ENCODE measurements around the gene CELF2. TPM values are rescaled to one million over a fixed set of nuclear protein-coding genes. Genes with fewer than 3 reads are reported as not detected.

The CELF2 gene
- total RNA-seq, 2 donors from 2014 or later: 30.2 to 34.4 TPM

DNA sequence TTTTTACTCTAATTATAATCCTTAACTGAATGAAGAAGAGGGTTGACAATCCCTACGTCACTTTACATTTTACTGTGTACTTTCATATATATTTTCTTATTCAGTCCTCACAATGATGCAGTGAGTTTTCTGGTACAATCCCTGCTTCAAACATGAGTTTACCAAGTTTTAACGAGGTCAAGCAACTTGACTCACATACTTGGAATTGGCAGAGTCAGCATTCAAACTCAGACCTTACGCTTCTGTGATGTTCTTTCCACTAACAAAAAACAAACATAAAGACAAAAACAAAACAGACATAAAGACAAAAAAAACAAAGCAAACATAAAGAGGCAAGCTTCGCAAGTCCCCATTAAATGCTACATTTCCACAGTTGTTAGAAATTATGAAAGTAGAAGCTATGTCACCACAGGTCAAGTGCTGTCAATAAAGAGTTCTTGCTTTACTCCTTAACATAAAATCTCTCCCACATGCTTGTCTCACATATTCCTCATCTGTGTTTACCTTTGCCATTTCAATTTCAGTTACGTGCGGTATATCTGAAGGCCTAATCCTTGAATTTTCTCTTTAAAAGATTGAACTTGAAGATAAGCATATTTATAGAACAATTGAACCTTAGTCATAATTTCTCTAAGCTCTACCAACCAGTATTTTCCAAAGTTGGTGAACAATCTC is 217.3 kb downstream of the CELF2 start:
- intact Hi-C loops (cut with DNase I): no loop called here
- Histone ChIP-seq H3K4me1 (no peaks in the 10 kb centered on the region), H3K27me3 (no peaks in the 10 kb centered on the region), H3K9me3 (no peaks in the 10 kb centered on the region), H3K27ac (no peak overlapping the region), H3K36me3 (no peaks in the 10 kb centered on the region), H3K9ac (ENCODE audit: low read depth in 2 of 2, low read length in 2 of 2) (no peak overlapping the region), H3K4me3 (no peak overlapping the region)
- no peak for DNase-seq
- TF ChIP-seq, protein P1, sequence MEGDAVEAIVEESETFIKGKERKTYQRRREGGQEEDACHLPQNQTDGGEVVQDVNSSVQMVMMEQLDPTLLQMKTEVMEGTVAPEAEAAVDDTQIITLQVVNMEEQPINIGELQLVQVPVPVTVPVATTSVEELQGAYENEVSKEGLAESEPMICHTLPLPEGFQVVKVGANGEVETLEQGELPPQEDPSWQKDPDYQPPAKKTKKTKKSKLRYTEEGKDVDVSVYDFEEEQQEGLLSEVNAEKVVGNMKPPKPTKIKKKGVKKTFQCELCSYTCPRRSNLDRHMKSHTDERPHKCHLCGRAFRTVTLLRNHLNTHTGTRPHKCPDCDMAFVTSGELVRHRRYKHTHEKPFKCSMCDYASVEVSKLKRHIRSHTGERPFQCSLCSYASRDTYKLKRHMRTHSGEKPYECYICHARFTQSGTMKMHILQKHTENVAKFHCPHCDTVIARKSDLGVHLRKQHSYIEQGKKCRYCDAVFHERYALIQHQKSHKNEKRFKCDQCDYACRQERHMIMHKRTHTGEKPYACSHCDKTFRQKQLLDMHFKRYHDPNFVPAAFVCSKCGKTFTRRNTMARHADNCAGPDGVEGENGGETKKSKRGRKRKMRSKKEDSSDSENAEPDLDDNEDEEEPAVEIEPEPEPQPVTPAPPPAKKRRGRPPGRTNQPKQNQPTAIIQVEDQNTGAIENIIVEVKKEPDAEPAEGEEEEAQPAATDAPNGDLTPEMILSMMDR (IDR thresholded peaks at IDR 0.05): no peak

DNA sequence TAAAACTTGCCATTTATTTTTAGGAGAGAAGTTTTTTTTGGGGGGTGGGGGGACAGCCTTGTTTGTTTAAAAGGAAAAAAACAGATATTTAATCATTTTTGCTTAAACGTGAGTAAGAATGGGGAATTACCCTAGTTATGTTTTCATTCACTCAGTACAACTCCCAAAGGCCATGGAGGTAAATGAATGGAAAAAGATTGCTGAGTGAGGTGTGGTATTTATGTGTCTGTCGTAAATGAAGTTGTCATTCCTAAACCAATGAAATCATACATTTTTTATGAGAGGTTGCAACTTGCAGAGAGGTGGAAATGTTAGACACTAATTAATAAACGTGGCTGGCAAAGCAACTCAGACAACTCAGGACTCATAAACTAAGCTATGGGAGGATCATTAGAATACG is 218.1 kb downstream of the CELF2 start:
- Histone ChIP-seq H3K9me3 (no peaks in the 10 kb centered on the region), H3K9ac (ENCODE audit: low read depth in 2 of 2, low read length in 2 of 2) (no peak overlapping the region), H3K27me3 (no peaks in the 10 kb centered on the region), H3K27ac (no peak overlapping the region), H3K4me3 (no peak overlapping the region), H3K36me3 (no peaks in the 10 kb centered on the region), H3K4me1 (no peaks in the 10 kb centered on the region)
- intact Hi-C loops (cut with DNase I): no loop called here
- no peak for DNase-seq
- TF ChIP-seq, protein P1 (IDR thresholded peaks at IDR 0.05): no peak

DNA sequence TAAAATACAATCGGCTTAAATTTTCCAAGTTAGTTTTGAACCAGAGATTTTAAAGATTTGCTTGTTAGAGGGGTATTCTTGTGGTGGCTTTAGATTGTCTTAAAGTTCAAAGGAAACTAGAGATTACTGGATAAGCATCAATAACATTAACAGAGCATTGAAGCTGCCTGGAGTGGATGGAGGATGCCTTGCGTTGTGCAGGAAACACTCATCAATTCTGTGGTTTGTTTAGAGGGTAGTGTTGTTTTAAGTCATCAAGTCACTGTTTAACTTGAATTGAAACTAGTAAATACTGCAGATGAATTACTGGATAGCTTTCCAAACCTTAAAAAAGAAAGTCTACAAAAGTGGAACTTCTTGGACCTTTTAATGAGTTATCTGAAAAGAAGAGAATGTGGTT is 218.6 kb downstream of the CELF2 start:
- no peak overlapping the region for H3K27ac ChIP-seq
- no peaks in the 10 kb centered on the region for H3K36me3 ChIP-seq
- no peaks in the 10 kb centered on the region for H3K9me3 ChIP-seq
- H3K27me3 ChIP-seq: no peaks in the 10 kb centered on the region
- no peaks in the 10 kb centered on the region for H3K4me1 ChIP-seq
- intact Hi-C loops (cut with DNase I): no loop called here
- TF ChIP-seq, protein P1 (IDR thresholded peaks at IDR 0.05): no peak
- H3K9ac ChIP-seq (ENCODE audit: low read depth in 2 of 2, low read length in 2 of 2): no peak overlapping the region
- H3K4me3 ChIP-seq: no peak overlapping the region
- no peak for DNase-seq

- Histone ChIP-seq H3K9me3 (no peaks in the 10 kb centered on the region), H3K27me3 (no peaks in the 10 kb centered on the region), H3K4me1 (no peaks in the 10 kb centered on the region), H3K4me3 (no peak overlapping the region), H3K27ac (no peak overlapping the region), H3K36me3 (no peaks in the 10 kb centered on the region), H3K9ac (ENCODE audit: low read depth in 2 of 2, low read length in 2 of 2) (no peak overlapping the region)
- no peak for DNase-seq
- intact Hi-C loops (cut with DNase I): no loop called here
- TF ChIP-seq, protein P1 (IDR thresholded peaks at IDR 0.05): no peak
These were observed 219.9 kb downstream of the CELF2 start for GRCh38 chr10:11237571-11237970.

GRCh38 chr10:11238893-11239292 is 221.2 kb downstream of the CELF2 start:
- intact Hi-C loops (cut with DNase I): no loop called here
- H3K9me3 ChIP-seq: no peaks in the 10 kb centered on the region
- H3K27ac ChIP-seq: no peak overlapping the region
- H3K36me3 ChIP-seq: no peaks in the 10 kb centered on the region
- H3K27me3 ChIP-seq: no peaks in the 10 kb centered on the region
- H3K9ac ChIP-seq (ENCODE audit: low read depth in 2 of 2, low read length in 2 of 2): no peak overlapping the region
- DNase-seq: no peak
- no peaks in the 10 kb centered on the region for H3K4me1 ChIP-seq
- H3K4me3 ChIP-seq: no peak overlapping the region
- TF ChIP-seq, protein P1 (IDR thresholded peaks at IDR 0.05): no peak

Data from colonic mucosa (tissue), 4 donors.